Stomach smooth muscle (tissue), 2 donors: Measurements from ENCODE around the gene DLGAP4.

Experiments
- H3K27ac ChIP-seq: one replicate; pipeline ENCODE4 v1.7.0; 2013; ENCODE audit warnings: mild to moderate bottlenecking, low read length, inconsistent platforms
- H3K27me3 ChIP-seq, 2 donors: one replicate each; pipeline ENCODE4 v1.7.0; 2013; ENCODE audit warnings: low read length in 2 of 2; ENCODE audit not compliant: insufficient read depth in 2 of 2, control insufficient read depth in 1 of 2
- H3K36me3 ChIP-seq, 2 donors: one replicate each; pipeline ENCODE4 v1.7.0; 2013; ENCODE audit warnings: low read length in 2 of 2; ENCODE audit not compliant: control insufficient read depth in 2 of 2, insufficient read depth in 2 of 2
- H3K4me1 ChIP-seq: one replicate; pipeline ENCODE4 v1.7.0; 2013; ENCODE audit warnings: low read length; ENCODE audit not compliant: control insufficient read depth, insufficient read depth
- H3K4me3 ChIP-seq, 2 donors: one replicate each; pipeline ENCODE4 v1.7.0; 2013; ENCODE audit warnings: low read length in 2 of 2
- H3K9ac ChIP-seq, 2 donors: one replicate each; pipeline ENCODE4 v1.7.0; 2013; ENCODE audit warnings: low read length in 2 of 2, mild to moderate bottlenecking in 1 of 2
- H3K9me3 ChIP-seq, 2 donors: one replicate each; pipeline ENCODE4 v1.7.0; 2013; ENCODE audit warnings: low read length in 2 of 2; ENCODE audit not compliant: control insufficient read depth in 2 of 2
- donor health status: healthy.
- donor health status: Pancreatic carcinoma.

The DLGAP4 gene

GRCh38 chr20:36424314-36424713, 118.2 kb downstream of the DLGAP4 start:
- Histone ChIP-seq H3K9ac (no peak overlapping the region), H3K4me3 (no peak overlapping the region), H3K9me3 (peaks cover 0 to 5% of the 10 kb centered on the region in 2 donors), H3K36me3 (no peaks in the 10 kb centered on the region), H3K27me3 (peaks cover 6 to 11% of the 10 kb centered on the region in 2 donors), H3K27ac (no peak overlapping the region), H3K4me1 (no peaks in the 10 kb centered on the region)

DNA sequence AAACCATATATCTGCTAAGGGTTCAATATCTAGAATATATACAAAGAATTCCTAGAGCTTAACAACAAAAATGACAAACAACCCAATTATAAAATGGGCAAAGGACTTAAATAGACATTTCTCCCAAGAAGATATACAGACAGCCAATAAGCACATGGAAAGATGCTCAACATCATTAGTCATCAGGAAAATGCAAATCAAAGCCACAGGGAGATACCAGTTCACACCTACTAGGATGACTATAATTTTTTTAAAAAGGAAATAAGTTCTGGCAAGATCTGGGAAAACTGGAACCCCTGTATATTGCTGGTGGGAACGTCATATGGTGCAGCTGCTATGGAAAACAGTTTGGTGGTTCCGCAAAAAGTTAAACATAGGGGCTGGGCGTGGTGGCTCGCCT, 119.0 kb downstream of the DLGAP4 start:
- Histone ChIP-seq H3K36me3 (no peaks in the 10 kb centered on the region), H3K27me3 (peaks cover 0 to 3% of the 10 kb centered on the region in 2 donors), H3K27ac (no peak overlapping the region), H3K4me1 (no peaks in the 10 kb centered on the region), H3K9me3 (no peaks in the 10 kb centered on the region), H3K4me3 (no peak overlapping the region), H3K9ac (no peak overlapping the region)

- Histone ChIP-seq H3K27me3 (peaks cover 2 to 4% of the 10 kb centered on the region in 2 donors), H3K9me3 (no peaks in the 10 kb centered on the region), H3K9ac (no peak overlapping the region), H3K36me3 (no peaks in the 10 kb centered on the region), H3K4me1 (peaks cover 6% of the 10 kb centered on the region), H3K27ac (no peak overlapping the region), H3K4me3 (no peak overlapping the region)
Measured at GRCh38 chr20:36431604-36432003, 125.5 kb downstream of the DLGAP4 start.

DNA sequence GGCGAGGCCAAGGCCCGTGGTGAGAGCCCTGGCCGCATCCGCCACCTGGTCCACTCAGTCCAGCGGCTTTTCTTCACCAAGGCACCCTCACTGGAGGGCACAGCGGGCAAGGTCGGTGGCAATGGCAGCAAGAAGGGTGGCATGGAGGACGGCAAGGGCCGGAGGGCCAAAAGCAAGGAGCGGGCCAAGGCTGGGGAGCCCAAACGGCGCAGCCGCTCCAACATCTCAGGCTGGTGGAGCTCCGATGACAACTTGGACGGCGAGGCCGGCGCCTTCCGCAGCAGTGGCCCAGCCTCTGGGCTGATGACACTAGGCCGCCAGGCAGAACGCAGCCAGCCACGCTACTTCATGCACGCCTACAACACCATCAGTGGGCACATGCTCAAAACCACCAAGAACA, 126.0 kb downstream of the DLGAP4 start:
- peaks cover 6% of the 10 kb centered on the region for H3K4me1 ChIP-seq
- no peaks in the 10 kb centered on the region for H3K36me3 ChIP-seq
- no peaks in the 10 kb centered on the region for H3K9me3 ChIP-seq
- peaks cover 2 to 4% of the 10 kb centered on the region in 2 donors for H3K27me3 ChIP-seq
- no peak overlapping the region for H3K9ac ChIP-seq
- no peak overlapping the region for H3K4me3 ChIP-seq
- no peak overlapping the region for H3K27ac ChIP-seq

- Histone ChIP-seq H3K9me3 (no peaks in the 10 kb centered on the region), H3K9ac (no peak overlapping the region), H3K4me3 (no peak overlapping the region), H3K4me1 (peaks cover 6% of the 10 kb centered on the region), H3K27ac (no peak overlapping the region), H3K36me3 (no peaks in the 10 kb centered on the region), H3K27me3 (peaks cover 4 to 14% of the 10 kb centered on the region in 2 donors)
Measured at GRCh38 chr20:36434383-36434782, 128.2 kb downstream of the DLGAP4 start.

DNA sequence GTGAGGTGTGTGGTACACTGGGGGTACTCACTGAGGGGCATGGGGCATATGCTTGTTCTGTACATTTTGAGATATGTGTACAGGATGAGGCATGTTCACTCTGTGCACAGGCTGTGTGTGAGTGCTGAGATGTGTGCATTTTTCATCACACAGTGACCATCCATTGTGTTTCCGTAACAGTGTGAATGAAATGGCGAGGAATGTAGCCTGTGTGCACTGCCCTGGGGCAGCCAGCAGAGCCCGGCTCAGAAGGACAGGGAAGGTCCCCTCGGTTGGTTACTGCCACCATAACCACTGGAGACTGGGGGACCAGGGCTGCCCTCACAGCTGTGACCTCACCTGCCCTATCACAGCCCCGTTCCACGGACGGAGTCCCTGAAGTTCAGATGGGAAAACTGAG, 129.0 kb downstream of the DLGAP4 start:
- peaks cover 4 to 18% of the 10 kb centered on the region in 2 donors for H3K27me3 ChIP-seq
- H3K36me3 ChIP-seq, result no peaks in the 10 kb centered on the region
- H3K9ac ChIP-seq, result no peak overlapping the region
- no peak overlapping the region for H3K4me3 ChIP-seq
- no peak overlapping the region for H3K27ac ChIP-seq
- no peaks in the 10 kb centered on the region for H3K9me3 ChIP-seq
- H3K4me1 ChIP-seq, result peaks cover 6% of the 10 kb centered on the region

- Histone ChIP-seq H3K36me3 (no peaks in the 10 kb centered on the region), H3K9me3 (no peaks in the 10 kb centered on the region), H3K27ac (no peak overlapping the region), H3K4me3 (peak overlapping the region; percentile 43 to 65), H3K4me1 (peaks cover 6% of the 10 kb centered on the region), H3K27me3 (peaks cover 4 to 18% of the 10 kb centered on the region in 2 donors), H3K9ac (no peak overlapping the region)
Measured at GRCh38 chr20:36435592-36436541, 129.7 kb downstream of the DLGAP4 start.

DNA sequence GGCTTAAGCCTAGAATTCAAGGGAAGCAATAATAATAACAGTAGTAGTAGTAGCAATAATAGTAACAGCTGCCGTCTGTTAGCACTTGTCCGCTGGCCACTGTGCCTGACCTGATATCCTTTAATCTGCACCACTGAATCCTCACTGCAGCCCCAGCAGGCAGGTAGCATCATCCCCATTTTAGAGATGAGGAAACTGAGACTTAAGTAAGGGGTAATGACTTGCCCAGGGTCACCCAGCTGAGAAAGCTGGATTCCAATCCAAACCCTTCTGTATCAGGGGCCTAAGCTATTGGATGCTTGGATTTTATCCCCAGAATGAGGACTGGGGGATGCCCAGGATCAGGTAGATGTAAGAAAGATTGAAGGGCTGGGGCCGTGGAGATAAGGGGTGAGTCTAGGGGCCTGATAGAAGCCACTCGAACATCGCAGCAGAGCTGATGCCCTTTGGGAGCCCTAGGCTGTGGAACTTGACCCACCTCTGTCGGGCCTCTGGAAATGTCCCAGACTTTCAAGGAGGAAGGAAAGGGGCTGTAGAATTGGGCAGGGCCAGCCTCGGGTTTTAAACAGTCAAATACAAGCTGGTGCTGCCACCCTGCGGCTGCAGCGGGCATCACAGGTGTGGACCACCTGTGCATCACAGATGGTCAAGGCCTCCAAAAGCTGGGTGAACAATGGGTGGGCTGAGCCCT, 133.0 kb downstream of the DLGAP4 start:
- Histone ChIP-seq H3K4me3 (no peak overlapping the region), H3K27me3 (peaks cover 4 to 20% of the 10 kb centered on the region in 2 donors), H3K27ac (no peak overlapping the region), H3K9ac (no peak overlapping the region), H3K9me3 (no peaks in the 10 kb centered on the region), H3K4me1 (peaks cover 6% of the 10 kb centered on the region), H3K36me3 (no peaks in the 10 kb centered on the region)

DNA sequence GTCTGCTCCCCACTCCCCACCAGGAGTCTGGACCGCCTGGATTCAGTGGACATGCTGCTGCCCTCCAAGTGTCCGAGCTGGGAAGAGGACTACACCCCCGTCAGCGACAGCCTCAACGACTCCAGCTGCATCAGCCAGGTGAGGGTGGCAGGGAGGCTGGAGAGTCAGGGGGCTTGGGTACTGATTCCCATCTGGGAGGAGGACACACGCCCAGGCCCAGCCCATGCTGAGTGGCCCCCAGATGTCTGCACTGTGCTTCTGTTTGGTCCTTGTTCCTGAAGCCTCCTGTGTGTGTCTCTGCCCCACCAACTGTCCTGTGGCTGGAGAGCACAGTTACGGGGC, 133.6 kb downstream of the DLGAP4 start:
- Histone ChIP-seq H3K27me3 (peaks cover 4 to 19% of the 10 kb centered on the region in 2 donors), H3K4me3 (no peak overlapping the region), H3K9me3 (no peaks in the 10 kb centered on the region), H3K36me3 (no peaks in the 10 kb centered on the region), H3K27ac (no peak overlapping the region), H3K4me1 (peaks cover 6% of the 10 kb centered on the region), H3K9ac (no peak overlapping the region)

GRCh38 chr20:36440370-36441026, 134.4 kb downstream of the DLGAP4 start:
- H3K9ac ChIP-seq, result no peak overlapping the region
- no peak overlapping the region for H3K27ac ChIP-seq
- peaks cover 6% of the 10 kb centered on the region for H3K4me1 ChIP-seq
- no peaks in the 10 kb centered on the region for H3K36me3 ChIP-seq
- H3K27me3 ChIP-seq, result peaks cover 4 to 18% of the 10 kb centered on the region in 2 donors
- H3K9me3 ChIP-seq, result no peaks in the 10 kb centered on the region
- no peak overlapping the region for H3K4me3 ChIP-seq
